COLO829 (cell line): ENCODE results near the gene METTL1.
A peak's percentile ranks its signal among the peaks of the same experiment; 100 is the strongest.
"Not testable (repeated sequence)": the region's sequence is repeated elsewhere in the genome, so short reads cannot be mapped to it uniquely, and the experiment has no call there.

ENCODE experiments used
- DNase-seq: peaks from one replicate; pipeline ENCODE4 v3.0.0; 2012; ENCODE audit warnings: low spot score

METTL1 gene

DNA sequence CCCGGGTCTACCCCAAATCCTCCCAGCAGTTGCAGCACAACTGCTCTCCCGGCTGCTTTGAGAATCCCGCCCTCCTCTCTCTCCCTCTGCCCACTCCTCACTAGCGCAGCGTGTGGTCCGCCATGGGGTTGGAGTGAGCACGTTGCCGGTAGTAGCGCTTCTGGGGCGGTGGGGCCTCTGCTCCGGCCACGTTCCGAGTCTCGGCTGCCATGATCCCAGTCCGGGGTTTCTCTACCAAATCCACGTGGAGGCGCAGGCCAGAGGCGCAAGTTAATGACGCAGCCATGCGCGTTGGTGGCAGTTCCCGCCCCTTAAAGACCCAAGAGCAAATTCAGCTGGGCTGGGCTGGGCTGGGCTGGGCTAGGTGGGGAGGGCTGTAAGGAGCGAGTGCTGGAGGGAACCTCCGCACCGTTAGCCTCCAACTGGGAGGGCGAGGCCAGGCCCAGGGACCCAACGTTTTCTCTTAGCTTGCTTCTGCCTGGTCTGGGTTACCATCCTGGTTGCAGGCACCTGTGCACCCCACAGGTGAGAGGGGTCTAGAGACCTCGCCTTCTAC, at the start of gene METTL1:
Gene METTL1 (minus strand): TSS at position 233 of the 556 bp plus-strand sequence. CDS start 22 bp downstream, at position 211.
- peak; percentile 98 for DNase-seq

DNA sequence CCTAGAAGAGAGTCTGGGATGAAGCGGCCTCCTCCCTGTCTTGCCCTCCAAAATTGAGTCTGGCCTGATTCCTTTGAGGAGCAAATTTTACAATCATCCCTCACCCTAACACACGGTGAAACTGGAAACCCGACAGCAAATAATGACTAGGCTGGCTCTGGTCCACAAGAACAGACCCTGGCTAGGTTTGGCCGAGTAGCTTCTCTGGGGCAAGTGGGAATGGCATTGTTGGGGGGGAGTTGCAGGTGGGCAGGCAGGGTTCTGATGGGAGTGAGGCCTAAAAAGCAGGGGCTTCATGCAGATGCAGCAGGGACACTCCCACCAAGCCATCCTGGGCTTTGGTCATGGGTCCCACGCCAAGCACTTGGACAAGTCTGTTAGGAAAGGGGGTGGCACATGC, 49.1 kb upstream of the METTL1 start:
- DNase-seq = not testable (repeated sequence)

DNA sequence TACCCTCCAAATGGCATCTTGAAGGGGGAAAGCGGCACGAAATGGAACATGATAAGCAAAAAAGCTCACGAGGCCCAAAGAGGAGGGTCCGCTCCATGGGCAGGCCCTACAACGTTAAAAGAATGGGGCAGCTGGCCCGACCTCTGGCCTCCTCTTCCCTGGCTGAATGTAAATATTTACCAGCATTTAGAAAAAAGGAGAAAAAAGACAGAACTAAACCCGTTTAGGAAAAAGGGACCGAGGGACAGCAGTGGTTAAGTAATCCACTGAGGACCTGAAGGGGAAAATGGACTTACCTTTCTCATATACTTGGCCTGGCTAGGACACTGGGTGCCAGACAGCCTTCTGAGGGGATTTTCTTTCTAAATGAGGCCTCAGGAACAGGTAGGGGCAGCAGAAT, 48.2 kb upstream of the METTL1 start:
- not testable (repeated sequence) for DNase-seq

DNA sequence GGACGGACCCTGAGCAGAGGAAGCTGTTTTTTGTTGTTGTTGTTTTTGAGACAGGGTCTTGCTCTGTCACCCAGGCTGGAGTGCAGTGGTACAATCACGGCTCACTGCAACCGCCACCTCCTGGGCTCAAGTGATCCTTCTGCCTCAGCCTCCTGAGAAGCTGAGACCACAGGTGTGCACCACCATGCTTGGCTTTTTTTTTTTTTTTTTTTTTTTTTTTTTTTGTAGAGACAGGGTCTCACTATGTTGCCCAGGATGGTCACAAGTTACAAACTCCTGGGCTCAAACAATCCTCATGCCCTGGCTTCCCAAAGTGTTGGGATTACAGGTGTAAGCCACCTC, 46.1 kb upstream of the METTL1 start:
- not testable (repeated sequence) for DNase-seq

- DNase-seq = no peak
These were observed 45.5 kb upstream of the METTL1 start for GRCh38 chr12:57817261-57817989.

GRCh38 chr12:57816855-57817151, 44.9 kb upstream of the METTL1 start:
- no peak for DNase-seq

- no peak for DNase-seq
These were observed 44.3 kb upstream of the METTL1 start for GRCh38 chr12:57816001-57816854.

GRCh38 chr12:57815177-57816000, 43.5 kb upstream of the METTL1 start:
- no peak for DNase-seq

DNA sequence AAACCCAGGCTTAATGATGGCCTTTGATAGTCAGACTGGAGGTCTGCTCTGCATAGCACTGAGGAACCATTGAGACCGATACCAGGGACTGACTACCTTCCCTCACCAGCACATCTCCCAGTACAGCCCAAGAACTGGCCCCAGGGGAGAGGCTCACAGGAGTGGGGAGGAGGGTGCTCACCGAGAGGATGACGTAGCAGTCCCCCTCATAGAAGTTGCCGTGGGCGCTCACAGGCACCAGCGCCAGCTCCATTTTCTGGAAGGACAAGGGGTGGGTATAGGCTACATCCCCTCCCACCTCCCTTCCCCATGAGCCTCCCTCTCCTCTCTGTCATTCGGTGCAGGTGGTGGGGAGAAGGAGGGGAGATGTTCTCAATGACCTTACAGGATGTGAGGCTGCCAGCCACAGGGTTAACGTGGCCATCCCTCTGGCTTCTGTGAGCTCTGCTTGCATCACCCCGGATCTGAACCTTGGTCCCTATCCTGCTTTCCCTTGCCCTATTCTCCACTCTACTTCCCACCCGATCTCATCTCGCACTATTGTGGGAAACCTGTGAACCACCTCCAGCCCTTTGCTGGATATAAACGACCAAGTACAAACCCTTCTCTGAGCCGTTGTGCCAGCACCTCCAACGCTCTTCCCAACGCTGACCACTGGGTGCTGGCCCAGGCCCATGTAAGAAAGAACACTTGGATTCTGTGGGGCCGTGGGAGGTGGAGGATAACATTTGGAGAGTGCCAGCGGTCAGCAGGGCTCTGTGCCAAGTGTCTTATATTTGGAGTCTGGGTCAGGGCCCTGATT, 42.3 kb upstream of the METTL1 start:
- no peak for DNase-seq

- no peak for DNase-seq
These were observed 41.4 kb upstream of the METTL1 start for GRCh38 chr12:57813111-57813970.

DNA sequence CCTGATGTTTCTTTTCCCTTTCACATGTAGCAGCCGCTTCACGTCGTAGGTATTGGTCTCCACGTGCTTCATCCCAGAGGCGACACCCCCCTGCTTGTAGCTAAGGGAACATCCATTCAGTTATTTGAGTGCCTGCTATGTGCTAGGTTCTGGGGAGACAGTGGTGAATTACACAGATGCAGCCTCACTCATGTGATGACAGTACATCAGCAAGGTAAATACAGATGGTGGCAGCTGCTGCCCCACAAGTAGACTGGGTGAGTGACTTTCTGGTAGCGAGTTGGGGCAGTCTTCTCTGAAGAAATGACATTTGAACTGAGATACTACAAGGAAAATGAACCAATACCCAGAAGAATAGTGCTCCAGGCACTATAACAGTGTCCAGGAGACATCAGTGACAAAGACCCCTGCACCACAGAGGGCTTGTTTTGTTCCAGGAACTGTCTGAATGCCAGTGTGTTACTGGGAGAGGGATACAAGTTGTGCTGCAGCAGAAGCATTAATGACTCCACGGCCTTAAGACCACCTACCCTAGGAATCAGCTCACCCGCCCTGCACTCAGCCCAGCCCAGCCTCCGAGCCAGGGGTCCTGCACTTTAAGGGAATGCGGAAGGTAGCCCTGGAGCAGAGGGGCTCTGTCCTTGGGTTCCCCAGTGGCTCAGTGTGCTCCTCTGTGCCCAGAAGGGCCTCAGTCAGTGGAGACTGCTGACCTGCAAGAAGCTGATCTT, 39.3 kb upstream of the METTL1 start:
- no peak for DNase-seq

DNA sequence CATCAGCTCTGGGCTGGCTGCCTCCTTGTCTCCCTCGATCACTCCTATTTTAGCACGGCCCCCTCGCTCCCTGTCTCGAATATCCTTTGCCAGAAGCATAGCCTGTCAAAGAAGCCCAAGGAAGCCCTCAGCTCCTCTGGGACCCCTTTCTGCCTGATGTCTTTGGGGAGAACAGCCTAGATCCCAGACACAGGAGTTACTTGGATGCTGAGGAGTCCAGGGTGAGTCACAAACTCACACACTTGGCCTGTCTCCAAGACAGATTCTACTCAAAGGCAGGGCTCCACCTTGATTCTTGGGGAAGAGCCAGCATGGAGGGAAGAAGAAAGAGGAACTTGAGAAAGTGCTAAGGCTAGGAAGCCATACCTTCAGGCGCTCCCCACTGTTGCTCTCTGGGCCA, 38.5 kb upstream of the METTL1 start:
- DNase-seq = no peak

- no peak for DNase-seq
These were observed 37.5 kb upstream of the METTL1 start for GRCh38 chr12:57809425-57809824.

GRCh38 chr12:57808351-57808750, 36.4 kb upstream of the METTL1 start:
- no peak for DNase-seq

DNA sequence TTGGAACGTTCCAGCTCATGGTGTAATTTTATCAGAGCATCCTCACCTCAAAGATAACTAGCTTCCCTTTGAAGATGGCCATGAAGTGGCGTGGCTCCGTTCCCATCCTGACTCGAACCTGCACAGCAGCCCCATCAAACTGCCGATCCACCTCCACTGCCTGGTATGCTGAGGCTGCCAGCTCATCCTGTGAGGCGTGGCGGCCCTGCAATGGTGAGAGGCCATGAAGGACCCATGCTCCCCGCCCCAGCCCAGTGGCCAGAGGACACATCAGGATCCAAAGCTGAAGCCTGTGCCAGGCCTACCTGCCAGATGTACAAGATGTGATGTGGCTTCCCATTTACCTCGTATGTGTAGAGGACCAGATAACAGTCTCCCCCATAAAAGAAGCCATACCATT, 35.4 kb upstream of the METTL1 start:
- DNase-seq = no peak

- DNase-seq = no peak
These were observed 34.8 kb upstream of the METTL1 start for GRCh38 chr12:57806677-57807076.

GRCh38 chr12:57803319-57803893, 31.5 kb upstream of the METTL1 start:
- DNase-seq = peak; percentile 59

GRCh38 chr12:57802607-57803006, 30.7 kb upstream of the METTL1 start:
- DNase-seq = no peak

GRCh38 chr12:57800965-57801364, 29.1 kb upstream of the METTL1 start:
- DNase-seq = no peak

- no peak for DNase-seq
These were observed 26.0 kb upstream of the METTL1 start for GRCh38 chr12:57797933-57798332.
